Kidney (tissue), 14 donors: ENCODE results near the gene ARL4C. TPM values are rescaled to one million over a fixed set of nuclear protein-coding genes. Genes with fewer than 3 reads are reported as not detected.

Source experiments
- DNase-seq, 5 donors: peaks; one replicate each; pipeline ENCODE4 v3.0.0-alpha.2; 2013 to 2020
- FAIRE-seq: peaks from 2 replicates; lab custom pipeline; 2012; peaks lifted over from hg19 to GRCh38; lab: Jason Lieb, UNC
- H3K27ac ChIP-seq, 2 donors: one replicate each; pipeline ENCODE4 v1.7.0; 2013; ENCODE audit warnings: low read depth in 2 of 2, low read length in 2 of 2, inconsistent platforms in 1 of 2
- H3K27me3 ChIP-seq: one replicate; pipeline ENCODE4 v1.7.1; 2013; ENCODE audit warnings: low read length, inconsistent platforms; ENCODE audit not compliant: control insufficient read depth, insufficient read depth
- H3K36me3 ChIP-seq, 3 donors: one replicate each; pipeline versions ENCODE4 v1.7.0 to v1.7.1; 2013; ENCODE audit warnings: low read length in 3 of 3, control low read depth in 1 of 3, inconsistent platforms in 1 of 3; ENCODE audit not compliant: insufficient read depth in 3 of 3, control insufficient read depth in 2 of 3
- H3K4me1 ChIP-seq, 3 donors: one replicate each; pipeline versions ENCODE4 v1.7.0 to v1.7.1; 2013; ENCODE audit warnings: low read length in 3 of 3, inconsistent platforms in 1 of 3, low read depth in 1 of 3; ENCODE audit not compliant: control insufficient read depth in 2 of 3, insufficient read depth in 2 of 3
- H3K4me3 ChIP-seq, 3 donors: one replicate each; pipeline versions ENCODE4 v1.7.0 to v1.8.1; 2013; ENCODE audit warnings: low read length in 3 of 3, control low read depth in 1 of 3, inconsistent platforms in 1 of 3
- H3K9ac ChIP-seq, 3 donors: one replicate each; pipeline versions ENCODE4 v1.7.0 to v1.7.1; 2013; ENCODE audit warnings: low read length in 3 of 3, control low read depth in 1 of 3, inconsistent platforms in 1 of 3
- H3K9me3 ChIP-seq, 3 donors: one replicate each; pipeline versions ENCODE4 v1.7.0 to v1.7.1; 2013; ENCODE audit warnings: low read length in 3 of 3, control low read depth in 1 of 3, inconsistent platforms in 1 of 3; ENCODE audit not compliant: control insufficient read depth in 2 of 3, insufficient read depth in 1 of 3
- CTCF ChIP-seq: IDR thresholded peaks from 3 replicates; pipeline ENCODE4 v1.5.1; 2012; ENCODE audit warnings: mild to moderate bottlenecking, moderate library complexity, borderline replicate concordance; ENCODE audit not compliant: insufficient read depth; ENCODE audit errors: extremely low read depth
- intact Hi-C: fragments of 100-400 bp; cut with DNase I; formaldehyde crosslinking; loops from one replicate; pipeline ENCODE4 v1.11.1; 2022
- polyA plus RNA-seq: library from polyadenylated mRNA; stranded (reverse); fragments of 350-450 nt; fragmentation: Illumina TruSeq; extraction: RNeasy Lipid Tissue Mini Kit (QIAGEN cat#74804); gene quantifications from one replicate; pipeline ENCODE4 v1.2.3, GENCODE V29; 2014; ENCODE audit warnings: low read depth, low replicate concordance; ENCODE audit not compliant: insufficient read depth
- total RNA-seq: library from RNA; stranded (reverse); fragmentation: NEBNext Ultra II Directional; extraction: Animal tissue kit (Norgen Biotek cat#: 25700); gene quantifications from one replicate; pipeline ENCODE4 v1.2.1, GENCODE V29; 2021
- donor health status: control.
- donor health status: control.
- donor health status: control.
- donor health status: control.
- donor health status: control.
- donor health status: DM: yes; HTN: yes; CAD: no.
- donor health status: Normal renal cell carcinoma (clear cell type).

ARL4C gene
- total and polyA plus RNA-seq, 2 donors from 2014 or later: 2.7 to 62.0 TPM

- H3K9me3 ChIP-seq: no peaks in the 10 kb centered on the region
- H3K4me3 ChIP-seq: peak overlapping the region in 1 of 3 donors; percentile 44
- intact Hi-C loops: no loop called here
- H3K27ac ChIP-seq: no peak overlapping the region
- TF ChIP-seq CTCF: no peak
- peak overlapping the region in 1 of 3 donors; percentile 8 for H3K9ac ChIP-seq
- FAIRE-seq: no peak
- peaks cover 0 to 12% (median 3%) of the 10 kb centered on the region in 3 donors for H3K4me1 ChIP-seq
- H3K27me3 ChIP-seq: no peaks in the 10 kb centered on the region
- no peak for DNase-seq
- H3K36me3 ChIP-seq: no peaks in the 10 kb centered on the region
These were observed 4.0 kb downstream of the ARL4C start for GRCh38 chr2:234492717-234493485.

GRCh38 chr2:234491897-234492296, 5.0 kb downstream of the ARL4C start:
- intact Hi-C loops: no loop called here
- TF ChIP-seq CTCF: no peak
- H3K4me3 ChIP-seq: no peak overlapping the region
- H3K9me3 ChIP-seq: no peaks in the 10 kb centered on the region
- DNase-seq (no peak), FAIRE-seq (no peak)
- no peaks in the 10 kb centered on the region for H3K27me3 ChIP-seq
- no peak overlapping the region for H3K9ac ChIP-seq
- H3K27ac ChIP-seq: no peak overlapping the region
- H3K36me3 ChIP-seq: no peaks in the 10 kb centered on the region
- H3K4me1 ChIP-seq: peaks cover 0 to 12% (median 3%) of the 10 kb centered on the region in 3 donors

GRCh38 chr2:234491281-234491680, 5.6 kb downstream of the ARL4C start:
- no peak for FAIRE-seq
- Histone ChIP-seq H3K27ac (no peak overlapping the region), H3K4me3 (no peak overlapping the region), H3K9me3 (no peaks in the 10 kb centered on the region), H3K9ac (no peak overlapping the region), H3K4me1 (peaks cover 0 to 12% (median 2%) of the 10 kb centered on the region in 3 donors), H3K36me3 (no peaks in the 10 kb centered on the region), H3K27me3 (no peaks in the 10 kb centered on the region)
- no peak for TF ChIP-seq CTCF
- intact Hi-C loops: no loop called here
- DNase-seq: no peak
